Gastroesophageal sphincter (tissue), 4 donors: ENCODE results near the gene STAU1. TPM values are rescaled to one million over a fixed set of nuclear protein-coding genes. Genes with fewer than 3 reads are reported as not detected.

Source experiments
- ATAC-seq: fragments of 150-250 bp; one replicate; pipeline ENCODE4 v1.9.1; 2016; ENCODE audit warnings: mild to moderate bottlenecking, moderate library complexity
- H3K27ac ChIP-seq, 4 donors: fragments of 200-600 bp; sonication (generic) in 3 of 4; 1 replicate in 3 of 4; 2 replicates in 1 of 4; pipeline ENCODE4 v1.5.1; 2016 to 2019
- H3K27me3 ChIP-seq: fragments of 200-600 bp; sonication (generic); one replicate; pipeline ENCODE4 v1.5.1; 2019
- H3K36me3 ChIP-seq, 2 donors: fragments of 200-600 bp; sonication (generic); one replicate each; pipeline ENCODE4 v1.5.1; 2019; ENCODE audit warnings: control low read depth in 1 of 2
- H3K4me1 ChIP-seq, 3 donors: fragments of 200-600 bp; sonication (generic); 1 replicate in 2 of 3; 2 replicates in 1 of 3; pipeline ENCODE4 v1.5.1; 2016 to 2019; ENCODE audit warnings: control low read depth in 2 of 3
- H3K4me3 ChIP-seq, 2 donors: fragments of 200-600 bp; sonication (generic); one replicate each; pipeline ENCODE4 v1.5.1; 2019; ENCODE audit warnings: mild to moderate bottlenecking in 1 of 2, moderate library complexity in 1 of 2
- H3K9me3 ChIP-seq, 3 donors: fragments of 200-600 bp; sonication (generic); one replicate each; pipeline ENCODE4 v1.5.1; 2017 to 2019; ENCODE audit warnings: control low read depth in 2 of 3
- EP300 ChIP-seq: sonication (generic); formaldehyde crosslinking; IDR thresholded peaks from one replicate; pipeline ENCODE4 v1.6.1; 2017; ENCODE audit warnings: antibody characterized with exemption, mild to moderate bottlenecking
- POLR2A ChIP-seq, 2 donors: fragments of 450-650 bp; IDR thresholded peaks; one replicate each; pipeline ENCODE4 v1.6.1; 2017; ENCODE audit warnings: antibody characterized with exemption in 2 of 2, mild to moderate bottlenecking in 2 of 2, moderate library complexity in 1 of 2
- POLR2AphosphoS5 ChIP-seq: sonication (generic); formaldehyde crosslinking; IDR thresholded peaks from one replicate; pipeline ENCODE4 v1.6.1; 2017; ENCODE audit warnings: antibody characterized with exemption
- WGBS, 2 donors: methylation state at CpG; one replicate each; pipeline ENCODE4 v1.1.5; 2018; ENCODE audit warnings: low coverage in 1 of 2; 5-methylcytosine and 5-hydroxymethylcytosine counted together
- total RNA-seq, 4 donors: library from RNA; depleted of rRNA; stranded (reverse); fragments of >200 nt; gene quantifications; one replicate each; pipeline ENCODE4 v1.1.0, GENCODE V29; 2016
- TF ChIP-seq, protein P1 (sequence below), 4 experiments: fragments of 200-600 bp in 2 of 4; fragments of 450-650 bp in 2 of 4; sonication (generic) in 1 of 4; IDR thresholded peaks; one replicate each; pipeline ENCODE4 v1.5.1; 2017 to 2019; ENCODE audit warnings: antibody characterized with exemption in 4 of 4, mild to moderate bottlenecking in 2 of 4, moderate library complexity in 2 of 4

The STAU1 gene
- total RNA-seq, 4 donors from 2014 or later: 86.3 to 134 (median 104) TPM

DNA sequence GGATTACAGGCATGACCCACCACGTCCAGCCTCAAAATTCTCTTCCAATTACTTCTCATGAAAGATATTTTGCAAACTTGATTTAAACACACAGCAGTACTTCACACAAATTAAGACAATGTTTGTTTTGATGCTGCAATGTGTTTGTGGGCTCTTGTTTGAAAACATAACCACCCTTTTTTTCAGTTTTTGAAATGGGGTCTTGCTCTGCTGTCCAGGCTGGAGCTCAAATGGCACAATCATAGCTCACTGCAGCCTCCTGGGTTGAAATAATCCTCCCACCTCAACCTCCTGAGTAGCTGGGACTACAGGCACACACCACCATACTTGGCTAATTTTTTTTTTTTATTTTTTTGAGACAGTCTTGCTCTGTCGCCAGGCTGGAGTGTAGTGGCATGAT, 31.0 kb downstream of the STAU1 start:
- Histone ChIP-seq H3K4me3 (no peak overlapping the region), H3K36me3 (peaks cover 0 to 38% of the 10 kb centered on the region in 2 donors), H3K9me3 (no peaks in the 10 kb centered on the region), H3K27me3 (no peaks in the 10 kb centered on the region), H3K4me1 (peaks cover 0 to 17% (median 0%) of the 10 kb centered on the region in 3 donors), H3K27ac (no peak overlapping the region)
- TF ChIP-seq POLR2AphosphoS5: no peak
- TF ChIP-seq EP300: no peak
- TF ChIP-seq POLR2A (IDR thresholded peaks at IDR 0.05): no peak
- TF ChIP-seq, protein P1, sequence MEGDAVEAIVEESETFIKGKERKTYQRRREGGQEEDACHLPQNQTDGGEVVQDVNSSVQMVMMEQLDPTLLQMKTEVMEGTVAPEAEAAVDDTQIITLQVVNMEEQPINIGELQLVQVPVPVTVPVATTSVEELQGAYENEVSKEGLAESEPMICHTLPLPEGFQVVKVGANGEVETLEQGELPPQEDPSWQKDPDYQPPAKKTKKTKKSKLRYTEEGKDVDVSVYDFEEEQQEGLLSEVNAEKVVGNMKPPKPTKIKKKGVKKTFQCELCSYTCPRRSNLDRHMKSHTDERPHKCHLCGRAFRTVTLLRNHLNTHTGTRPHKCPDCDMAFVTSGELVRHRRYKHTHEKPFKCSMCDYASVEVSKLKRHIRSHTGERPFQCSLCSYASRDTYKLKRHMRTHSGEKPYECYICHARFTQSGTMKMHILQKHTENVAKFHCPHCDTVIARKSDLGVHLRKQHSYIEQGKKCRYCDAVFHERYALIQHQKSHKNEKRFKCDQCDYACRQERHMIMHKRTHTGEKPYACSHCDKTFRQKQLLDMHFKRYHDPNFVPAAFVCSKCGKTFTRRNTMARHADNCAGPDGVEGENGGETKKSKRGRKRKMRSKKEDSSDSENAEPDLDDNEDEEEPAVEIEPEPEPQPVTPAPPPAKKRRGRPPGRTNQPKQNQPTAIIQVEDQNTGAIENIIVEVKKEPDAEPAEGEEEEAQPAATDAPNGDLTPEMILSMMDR (IDR thresholded peaks at IDR 0.05): no peak
- no peak for ATAC-seq
- 100% methylated on average over 1 of the region's 2 CpGs; no CpG with 5 or more reads in 1 of the 2 donors for WGBS, 2 donors

DNA sequence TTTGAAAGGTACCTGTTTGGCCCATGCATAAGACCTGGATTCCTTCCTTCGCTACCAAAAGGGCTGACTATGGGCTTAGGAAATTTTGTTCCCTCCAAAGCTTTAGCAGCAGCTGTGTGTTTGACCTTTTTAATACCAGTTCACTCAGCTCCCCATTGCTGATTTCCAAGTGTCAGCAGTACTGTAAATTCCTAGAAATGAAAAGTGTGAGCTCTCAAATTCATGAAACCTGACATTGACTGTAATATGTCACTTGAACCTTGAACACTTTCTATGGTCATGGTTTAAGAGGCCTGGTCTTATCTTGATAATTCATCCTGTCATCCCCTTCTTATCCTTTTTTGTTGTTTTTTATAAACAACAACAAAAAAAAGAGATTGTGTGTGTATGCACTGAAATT, 31.7 kb downstream of the STAU1 start:
- Histone ChIP-seq H3K27ac (no peak overlapping the region), H3K9me3 (no peaks in the 10 kb centered on the region), H3K4me3 (no peak overlapping the region), H3K4me1 (peaks cover 0 to 17% (median 0%) of the 10 kb centered on the region in 3 donors), H3K36me3 (peaks cover 0 to 43% of the 10 kb centered on the region in 2 donors), H3K27me3 (no peaks in the 10 kb centered on the region)
- TF ChIP-seq POLR2AphosphoS5 (no peak), EP300 (no peak), POLR2A (IDR thresholded peaks at IDR 0.05) (no peak)
- TF ChIP-seq, protein P1 (IDR thresholded peaks at IDR 0.05): no peak
- 92 to 100% methylated on average over 1 of the region's 1 CpG for WGBS, 2 donors
- ATAC-seq: no peak

GRCh38 chr20:49151436-49151835, 36.7 kb downstream of the STAU1 start:
- ATAC-seq: no peak
- TF ChIP-seq EP300 (no peak), POLR2A (IDR thresholded peaks at IDR 0.05) (no peak), POLR2AphosphoS5 (no peak)
- TF ChIP-seq, protein P1 (IDR thresholded peaks at IDR 0.05): no peak
- no peak overlapping the region for H3K27ac ChIP-seq
- H3K4me1 ChIP-seq: peaks cover 0 to 21% (median 0%) of the 10 kb centered on the region in 3 donors
- 77 to 100% methylated on average over 1 to 6 of the region's 6 CpGs for WGBS, 2 donors
- peaks cover 0 to 64% of the 10 kb centered on the region in 2 donors for H3K36me3 ChIP-seq
- no peak overlapping the region for H3K4me3 ChIP-seq
- no peaks in the 10 kb centered on the region for H3K9me3 ChIP-seq
- H3K27me3 ChIP-seq: no peaks in the 10 kb centered on the region

DNA sequence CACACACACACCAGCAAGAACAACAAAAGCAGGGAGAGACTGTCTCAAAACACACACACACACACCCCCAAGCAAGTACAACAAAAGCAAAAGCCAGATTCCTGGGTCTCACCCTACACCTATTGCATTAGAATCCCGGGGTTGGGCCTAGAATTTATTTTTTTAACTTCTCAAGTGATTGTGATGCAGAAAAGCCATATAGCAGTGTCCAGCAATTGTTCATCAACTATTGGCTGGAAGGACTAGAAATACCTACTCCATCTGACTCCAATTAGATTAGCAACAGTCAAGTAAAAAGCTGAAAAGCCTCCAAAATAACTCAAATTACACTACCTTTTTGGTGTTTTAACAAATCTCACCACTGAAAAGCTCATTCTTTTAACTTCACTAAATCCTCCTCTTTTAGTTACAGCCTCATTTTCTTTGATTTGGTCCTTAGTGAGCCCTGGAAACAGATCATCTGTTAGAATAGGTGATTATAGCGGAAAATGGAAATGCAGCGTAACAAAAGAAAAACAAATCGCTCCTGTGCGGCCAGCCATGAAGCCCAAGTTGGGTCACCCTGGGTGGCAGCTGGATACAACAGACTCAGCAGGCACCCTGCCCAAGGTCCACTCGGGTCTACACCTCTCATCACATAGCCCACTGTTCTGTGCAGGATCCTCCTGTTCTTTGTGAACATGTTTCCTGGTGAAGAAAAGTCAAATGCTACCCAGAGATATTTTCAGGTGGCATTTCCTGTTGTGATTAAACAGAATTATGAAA, 38.7 kb downstream of the STAU1 start:
- ATAC-seq: no peak
- TF ChIP-seq POLR2AphosphoS5 (no peak), POLR2A (IDR thresholded peaks at IDR 0.05) (no peak), EP300 (no peak)
- TF ChIP-seq, protein P1 (IDR thresholded peaks at IDR 0.05): no peak
- H3K27me3 ChIP-seq: no peaks in the 10 kb centered on the region
- peaks cover 0 to 77% of the 10 kb centered on the region in 2 donors for H3K36me3 ChIP-seq
- H3K4me1 ChIP-seq: peaks cover 0 to 4% (median 0%) of the 10 kb centered on the region in 3 donors
- WGBS, 2 donors: 87 to 93% methylated on average over 3 to 6 of the region's 6 CpGs
- no peaks in the 10 kb centered on the region for H3K9me3 ChIP-seq
- no peak overlapping the region for H3K4me3 ChIP-seq
- no peak overlapping the region for H3K27ac ChIP-seq

DNA sequence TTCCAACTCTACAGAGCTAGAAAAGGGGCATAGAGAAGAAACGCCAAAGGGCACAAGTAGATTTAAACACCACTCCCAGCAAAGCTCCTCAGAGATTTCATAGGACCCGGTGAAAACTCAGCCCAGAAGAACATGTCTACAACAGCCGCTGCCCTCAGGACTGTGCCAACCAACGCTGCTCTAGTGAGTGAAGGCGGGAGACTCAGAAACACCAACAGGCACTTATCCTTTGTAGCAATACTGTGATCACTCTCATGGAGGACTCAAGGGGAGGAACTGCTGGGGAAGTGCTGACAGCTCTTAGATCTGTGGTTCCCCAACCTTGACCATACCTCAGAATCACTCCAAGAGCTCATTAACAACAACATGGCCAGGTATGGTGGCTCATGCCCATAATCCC, 39.5 kb downstream of the STAU1 start:
- 100% methylated on average over 1 to 2 of the region's 5 CpGs for WGBS, 2 donors
- H3K36me3 ChIP-seq: peaks cover 0 to 85% of the 10 kb centered on the region in 2 donors
- no peaks in the 10 kb centered on the region for H3K27me3 ChIP-seq
- TF ChIP-seq POLR2AphosphoS5 (no peak), EP300 (no peak), POLR2A (IDR thresholded peaks at IDR 0.05) (no peak)
- TF ChIP-seq, protein P1 (IDR thresholded peaks at IDR 0.05): no peak
- peaks cover 0 to 4% (median 0%) of the 10 kb centered on the region in 3 donors for H3K4me1 ChIP-seq
- H3K27ac ChIP-seq: no peak overlapping the region
- H3K9me3 ChIP-seq: no peaks in the 10 kb centered on the region
- H3K4me3 ChIP-seq: no peak overlapping the region
- no peak for ATAC-seq
